HFFc6 (cell line): ENCODE results near the gene BLVRB. TPM values are rescaled to one million over a fixed set of nuclear protein-coding genes. Genes with fewer than 3 reads are reported as not detected.
"Not testable (repeated sequence)": the region's sequence is repeated elsewhere in the genome, so short reads cannot be mapped to it uniquely, and the experiment has no call there.

ENCODE experiments used
- DNase-seq: peaks from one replicate; pipeline ENCODE4 v3.0.0-alpha.2; 2018
- H3K27ac Mint-ChIP-seq: 2 replicates; pipeline ENCODE4 v1.8.0; 2020; ENCODE audit warnings: mild to moderate bottlenecking, mixed read lengths
- H3K27me3 Mint-ChIP-seq: 2 replicates; pipeline ENCODE4 v1.8.0; 2021; ENCODE audit warnings: mild to moderate bottlenecking, moderate library complexity, mixed read lengths; ENCODE audit not compliant: insufficient read depth
- H3K36me3 Mint-ChIP-seq: 2 replicates; pipeline ENCODE4 v1.8.0; 2021; ENCODE audit warnings: low read depth, mixed read lengths
- H3K4me1 Mint-ChIP-seq: 2 replicates; pipeline ENCODE4 v1.8.0; 2020; ENCODE audit warnings: low read depth, mixed read lengths
- H3K4me3 Mint-ChIP-seq: 2 replicates; pipeline ENCODE4 v1.8.0; 2020; ENCODE audit warnings: mild to moderate bottlenecking, moderate library complexity, mixed read lengths
- H3K9me3 Mint-ChIP-seq: 2 replicates; pipeline ENCODE4 v1.8.0; 2020; ENCODE audit warnings: mild to moderate bottlenecking, mixed read lengths
- total RNA-seq, 6 experiments: library from RNA; stranded (reverse); fragmentation: NEBNext Ultra II Directional; extraction: Animal tissue kit (Norgen Biotek cat#: 25700); gene quantifications; 2 replicates in 1 of 6; 3 replicates in 5 of 6; pipeline ENCODE4 v1.2.3, GENCODE V29; 2021
- TF ChIP-seq, protein P1 (sequence below): fragments of 200-600 bp; sonication (generic); IDR thresholded peaks from 2 replicates; pipeline ENCODE4 v1.5.0; 2021; ENCODE audit warnings: antibody characterized with exemption, mild to moderate bottlenecking

Gene BLVRB
- total RNA-seq, 6 experiments from 2014 or later: 35.3 to 55.7 (median 52.5) TPM

GRCh38 chr19:40441719-40442253 lies 23.8 kb downstream of the BLVRB start:
- peaks cover 42% of the 10 kb centered on the region for H3K36me3 Mint-ChIP-seq
- no peaks in the 10 kb centered on the region for H3K9me3 Mint-ChIP-seq
- peak overlapping the region; percentile 96 for H3K4me3 Mint-ChIP-seq
- TF ChIP-seq, protein P1, sequence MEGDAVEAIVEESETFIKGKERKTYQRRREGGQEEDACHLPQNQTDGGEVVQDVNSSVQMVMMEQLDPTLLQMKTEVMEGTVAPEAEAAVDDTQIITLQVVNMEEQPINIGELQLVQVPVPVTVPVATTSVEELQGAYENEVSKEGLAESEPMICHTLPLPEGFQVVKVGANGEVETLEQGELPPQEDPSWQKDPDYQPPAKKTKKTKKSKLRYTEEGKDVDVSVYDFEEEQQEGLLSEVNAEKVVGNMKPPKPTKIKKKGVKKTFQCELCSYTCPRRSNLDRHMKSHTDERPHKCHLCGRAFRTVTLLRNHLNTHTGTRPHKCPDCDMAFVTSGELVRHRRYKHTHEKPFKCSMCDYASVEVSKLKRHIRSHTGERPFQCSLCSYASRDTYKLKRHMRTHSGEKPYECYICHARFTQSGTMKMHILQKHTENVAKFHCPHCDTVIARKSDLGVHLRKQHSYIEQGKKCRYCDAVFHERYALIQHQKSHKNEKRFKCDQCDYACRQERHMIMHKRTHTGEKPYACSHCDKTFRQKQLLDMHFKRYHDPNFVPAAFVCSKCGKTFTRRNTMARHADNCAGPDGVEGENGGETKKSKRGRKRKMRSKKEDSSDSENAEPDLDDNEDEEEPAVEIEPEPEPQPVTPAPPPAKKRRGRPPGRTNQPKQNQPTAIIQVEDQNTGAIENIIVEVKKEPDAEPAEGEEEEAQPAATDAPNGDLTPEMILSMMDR: no peak
- H3K4me1 Mint-ChIP-seq: peaks cover 36% of the 10 kb centered on the region
- H3K27me3 Mint-ChIP-seq: peaks cover 3% of the 10 kb centered on the region; the same call in 1 of the 2 replicates
- peak overlapping the region; percentile 93 for H3K27ac Mint-ChIP-seq
- DNase-seq: no peak

DNA sequence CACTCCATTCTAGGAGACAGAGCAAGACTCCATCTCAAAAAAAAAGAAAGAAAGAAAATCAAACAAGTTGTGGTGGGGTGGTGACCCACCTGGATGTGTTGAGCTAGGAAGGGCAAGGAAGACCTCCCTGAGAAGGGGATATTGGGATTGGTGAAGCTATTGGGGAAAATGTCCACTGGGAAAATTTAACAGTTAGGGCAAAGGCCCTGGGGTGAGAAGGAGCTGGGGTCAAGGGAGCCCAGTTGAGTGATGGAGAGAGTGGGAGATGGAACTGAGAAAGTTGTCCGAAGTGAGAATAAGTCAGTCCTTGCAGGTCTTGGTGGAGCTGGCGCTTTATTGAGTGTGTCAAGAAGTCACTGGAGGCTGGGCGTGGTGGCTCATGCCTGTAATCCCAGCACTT lies 27.3 kb downstream of the BLVRB start:
- TF ChIP-seq, protein P1: no peak
- peaks cover 26% of the 10 kb centered on the region for H3K4me1 Mint-ChIP-seq
- H3K27ac Mint-ChIP-seq: peak overlapping the region; percentile 27
- H3K4me3 Mint-ChIP-seq: no peak overlapping the region
- peaks cover 33% of the 10 kb centered on the region for H3K36me3 Mint-ChIP-seq
- no peak for DNase-seq
- peaks cover 4% of the 10 kb centered on the region for H3K27me3 Mint-ChIP-seq
- H3K9me3 Mint-ChIP-seq: no peaks in the 10 kb centered on the region

- peak overlapping the region; percentile 100 for H3K27ac Mint-ChIP-seq
- peak; percentile 82 for DNase-seq
- peaks cover 17% of the 10 kb centered on the region for H3K4me1 Mint-ChIP-seq
- H3K4me3 Mint-ChIP-seq: peak overlapping the region; percentile 94
- H3K9me3 Mint-ChIP-seq: no peaks in the 10 kb centered on the region
- TF ChIP-seq, protein P1: no peak
- peaks cover 7% of the 10 kb centered on the region for H3K36me3 Mint-ChIP-seq
- peaks cover 1% of the 10 kb centered on the region; the same call in 1 of the 2 replicates for H3K27me3 Mint-ChIP-seq
Observed at GRCh38 chr19:40433391-40434216, 31.9 kb downstream of the BLVRB start.

- H3K27me3 Mint-ChIP-seq, H3K36me3 Mint-ChIP-seq, H3K9me3 Mint-ChIP-seq, DNase-seq: not testable (repeated sequence)
- Mint-ChIP-seq H3K27ac (peak overlapping the region; percentile 100), H3K4me3 (peak overlapping the region; percentile 94), H3K4me1 (peaks cover 17% of the 10 kb centered on the region)
Observed at GRCh38 chr19:40432760-40433159, 32.8 kb downstream of the BLVRB start.

GRCh38 chr19:40431698-40432097 lies 33.8 kb downstream of the BLVRB start:
- Mint-ChIP-seq H3K9me3 (no peaks in the 10 kb centered on the region), H3K4me1 (peaks cover 17% of the 10 kb centered on the region), H3K4me3 (no peak overlapping the region), H3K27ac (peak overlapping the region; percentile 52; the same call in 1 of the 2 replicates), H3K27me3 (peaks cover 1% of the 10 kb centered on the region; the same call in 1 of the 2 replicates), H3K36me3 (no peaks in the 10 kb centered on the region)
- no peak for DNase-seq
- TF ChIP-seq, protein P1: no peak

DNA sequence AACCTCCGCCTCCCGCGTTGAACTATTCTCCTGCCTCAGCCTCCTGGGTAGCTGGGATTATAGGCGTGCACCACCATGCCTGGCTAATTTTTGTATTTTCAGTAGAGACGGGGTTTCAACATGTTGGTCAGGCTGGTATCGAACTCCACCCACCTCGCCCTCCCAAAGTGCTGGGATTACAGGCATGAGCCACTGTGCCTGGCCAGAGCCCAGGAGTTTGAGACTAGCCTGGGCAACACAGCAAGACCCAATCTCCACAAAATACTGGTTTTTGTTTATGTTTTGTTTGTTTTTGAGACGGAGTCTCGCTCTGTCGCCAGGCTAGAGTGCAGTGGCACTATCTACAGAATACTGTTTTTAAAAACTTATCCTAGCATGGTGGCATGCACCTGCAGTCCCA lies 35.3 kb downstream of the BLVRB start:
- H3K4me3 Mint-ChIP-seq, H3K9me3 Mint-ChIP-seq, DNase-seq, H3K27ac Mint-ChIP-seq, H3K36me3 Mint-ChIP-seq, H3K27me3 Mint-ChIP-seq: not testable (repeated sequence)
- peaks cover 22% of the 10 kb centered on the region for H3K4me1 Mint-ChIP-seq

DNA sequence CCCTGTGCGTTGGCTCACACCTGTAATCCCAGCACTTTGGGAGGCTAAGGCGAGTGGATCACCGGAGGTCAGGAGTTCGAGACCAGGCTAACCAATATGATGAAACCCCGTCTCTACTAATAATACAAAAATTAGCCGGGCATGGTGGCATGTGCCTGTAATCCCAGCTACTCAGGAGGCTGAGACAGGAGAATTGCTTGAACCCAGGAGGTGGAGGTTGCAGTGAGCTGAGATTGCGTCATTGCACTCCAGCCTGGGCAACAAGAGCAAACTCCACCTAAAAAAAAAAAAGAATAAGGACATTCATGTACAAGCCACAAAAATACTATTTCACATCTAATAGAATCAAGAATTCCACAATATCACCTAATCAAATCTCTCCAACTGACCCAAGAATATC lies 37.3 kb downstream of the BLVRB start:
- H3K27ac Mint-ChIP-seq, H3K27me3 Mint-ChIP-seq, H3K4me3 Mint-ChIP-seq, H3K9me3 Mint-ChIP-seq, DNase-seq: not testable (repeated sequence)
- H3K36me3 Mint-ChIP-seq: peaks cover 11% of the 10 kb centered on the region
- peaks cover 22% of the 10 kb centered on the region for H3K4me1 Mint-ChIP-seq
